B cell (primary cell): ENCODE results near the gene DCUN1D4.

Source experiments
- CTCF ChIP-seq: fragments of 200-600 bp; IDR thresholded peaks from one replicate; pipeline ENCODE4 v1.8.0; 2022; ENCODE audit warnings: antibody characterized with exemption, mild to moderate bottlenecking
- EZH2 ChIP-seq: IDR thresholded peaks from 2 replicates; pipeline ENCODE4 v1.6.1; 2012; ENCODE audit warnings: borderline replicate concordance, low read depth, mild to moderate bottlenecking, moderate library complexity, low read length; ENCODE audit not compliant: insufficient read depth, poor library complexity, severe bottlenecking

- no peak for TF ChIP-seq CTCF
- TF ChIP-seq EZH2: no peak
These were observed 117.5 kb downstream of the DCUN1D4 start for GRCh38 chr4:51960486-51960885.
